ENCODE results near the gene RCC2. TPM values are rescaled to one million over a fixed set of nuclear protein-coding genes. Genes with fewer than 3 reads are reported as not detected.

Gene RCC2
- total RNA-seq, 1 donor from 2014 or later: 132 TPM

GRCh38 chr1:17434601-17435000, 4.9 kb downstream of the RCC2 start:
- peaks cover 11% of the 10 kb centered on the region for H3K9me3 Mint-ChIP-seq (ENCODE audit: unreplicated experiment)
- peaks cover 22% of the 10 kb centered on the region for H3K4me1 Mint-ChIP-seq (ENCODE audit: low read depth, unreplicated experiment)
- no peak for TF ChIP-seq CTCF (IDR thresholded peaks at IDR 0.05; ENCODE audit: partially characterized antibody, unreplicated experiment)
- no peaks in the 10 kb centered on the region for H3K36me3 Mint-ChIP-seq (ENCODE audit: unreplicated experiment)
- H3K27me3 Mint-ChIP-seq (ENCODE audit: unreplicated experiment): peaks cover 4% of the 10 kb centered on the region
- no peak overlapping the region for H3K4me3 Mint-ChIP-seq (ENCODE audit: unreplicated experiment)
- H3K27ac Mint-ChIP-seq (ENCODE audit: unreplicated experiment): peak overlapping the region; percentile 66
- DNase-seq: no peak

- Mint-ChIP-seq H3K4me3 (ENCODE audit: unreplicated experiment) (no peak overlapping the region), H3K27ac (ENCODE audit: unreplicated experiment) (peak overlapping the region; percentile 33), H3K4me1 (ENCODE audit: low read depth, unreplicated experiment) (peaks cover 24% of the 10 kb centered on the region), H3K36me3 (ENCODE audit: unreplicated experiment) (no peaks in the 10 kb centered on the region), H3K9me3 (ENCODE audit: unreplicated experiment) (peaks cover 8% of the 10 kb centered on the region), H3K27me3 (ENCODE audit: unreplicated experiment) (peaks cover 4% of the 10 kb centered on the region)
- TF ChIP-seq CTCF (IDR thresholded peaks at IDR 0.05; ENCODE audit: partially characterized antibody, unreplicated experiment): no peak
- no peak for DNase-seq
These were observed 5.5 kb downstream of the RCC2 start for GRCh38 chr1:17434016-17434415.

- Mint-ChIP-seq H3K27ac (ENCODE audit: unreplicated experiment) (no peak overlapping the region), H3K36me3 (ENCODE audit: unreplicated experiment) (no peaks in the 10 kb centered on the region), H3K4me1 (ENCODE audit: low read depth, unreplicated experiment) (peaks cover 28% of the 10 kb centered on the region), H3K4me3 (ENCODE audit: unreplicated experiment) (no peak overlapping the region), H3K27me3 (ENCODE audit: unreplicated experiment) (peaks cover 1% of the 10 kb centered on the region), H3K9me3 (ENCODE audit: unreplicated experiment) (peaks cover 7% of the 10 kb centered on the region)
- no peak for TF ChIP-seq CTCF (IDR thresholded peaks at IDR 0.05; ENCODE audit: partially characterized antibody, unreplicated experiment)
- no peak for DNase-seq
These were observed 6.2 kb downstream of the RCC2 start for GRCh38 chr1:17433261-17433660.

- DNase-seq: no peak
- Mint-ChIP-seq H3K27ac (ENCODE audit: unreplicated experiment) (no peak overlapping the region), H3K9me3 (ENCODE audit: unreplicated experiment) (peaks cover 7% of the 10 kb centered on the region), H3K4me3 (ENCODE audit: unreplicated experiment) (no peak overlapping the region), H3K4me1 (ENCODE audit: low read depth, unreplicated experiment) (peaks cover 28% of the 10 kb centered on the region), H3K36me3 (ENCODE audit: unreplicated experiment) (no peaks in the 10 kb centered on the region), H3K27me3 (ENCODE audit: unreplicated experiment) (peaks cover 1% of the 10 kb centered on the region)
- no peak for TF ChIP-seq CTCF (IDR thresholded peaks at IDR 0.05; ENCODE audit: partially characterized antibody, unreplicated experiment)
These were observed 7.1 kb downstream of the RCC2 start for GRCh38 chr1:17432412-17432811.

- H3K36me3 Mint-ChIP-seq (ENCODE audit: unreplicated experiment): no peaks in the 10 kb centered on the region
- no peak overlapping the region for H3K27ac Mint-ChIP-seq (ENCODE audit: unreplicated experiment)
- peaks cover 3% of the 10 kb centered on the region for H3K27me3 Mint-ChIP-seq (ENCODE audit: unreplicated experiment)
- no peak for DNase-seq
- H3K4me3 Mint-ChIP-seq (ENCODE audit: unreplicated experiment): no peak overlapping the region
- peaks cover 9% of the 10 kb centered on the region for H3K4me1 Mint-ChIP-seq (ENCODE audit: low read depth, unreplicated experiment)
- H3K9me3 Mint-ChIP-seq (ENCODE audit: unreplicated experiment): peaks cover 2% of the 10 kb centered on the region
- TF ChIP-seq CTCF (IDR thresholded peaks at IDR 0.05; ENCODE audit: partially characterized antibody, unreplicated experiment): no peak
These were observed 10.3 kb downstream of the RCC2 start for GRCh38 chr1:17429183-17429582.

Measured in glutamatergic neuron (in vitro differentiated cells).